ENCODE data around the gene CHCT1. TPM values are rescaled to one million over a fixed set of nuclear protein-coding genes. Genes with fewer than 3 reads are reported as not detected.

The CHCT1 gene
- total RNA-seq, 2 donors from 2014 or later = not detected

DNA sequence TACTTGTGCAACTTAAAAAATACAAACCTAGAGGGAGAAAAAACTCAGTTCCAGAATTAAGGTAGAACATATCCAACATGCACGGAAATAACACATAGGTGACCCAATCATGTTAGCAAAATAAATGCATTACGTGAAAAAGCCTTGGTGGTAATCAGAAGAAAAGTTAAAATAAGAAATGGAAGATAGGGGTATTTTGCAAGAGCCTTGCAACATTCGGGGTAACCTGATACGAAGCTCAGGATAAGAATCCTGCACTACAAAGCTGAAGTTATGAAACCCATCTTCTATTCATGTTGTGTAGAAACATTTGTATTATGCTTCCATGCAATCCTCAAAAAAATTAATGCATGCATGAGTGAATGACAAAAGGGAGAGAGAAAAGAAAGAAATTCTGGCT lies 33.1 kb downstream of the CHCT1 start:
- Histone ChIP-seq H3K4me3 (no peak overlapping the region), H3K9me3 (no peaks in the 10 kb centered on the region), H3K27me3 (no peaks in the 10 kb centered on the region), H3K4me1 (no peaks in the 10 kb centered on the region), H3K36me3 (replicated peaks in 1 of 2; ENCODE audit: insufficient read depth in 1 of 2, low read depth in 2 of 2) (peaks cover 7 to 18% of the 10 kb centered on the region in 2 donors), H3K27ac (no peak overlapping the region)
- intact Hi-C loops (cut with DNase I) = no loop called here
- TF ChIP-seq, protein P1, sequence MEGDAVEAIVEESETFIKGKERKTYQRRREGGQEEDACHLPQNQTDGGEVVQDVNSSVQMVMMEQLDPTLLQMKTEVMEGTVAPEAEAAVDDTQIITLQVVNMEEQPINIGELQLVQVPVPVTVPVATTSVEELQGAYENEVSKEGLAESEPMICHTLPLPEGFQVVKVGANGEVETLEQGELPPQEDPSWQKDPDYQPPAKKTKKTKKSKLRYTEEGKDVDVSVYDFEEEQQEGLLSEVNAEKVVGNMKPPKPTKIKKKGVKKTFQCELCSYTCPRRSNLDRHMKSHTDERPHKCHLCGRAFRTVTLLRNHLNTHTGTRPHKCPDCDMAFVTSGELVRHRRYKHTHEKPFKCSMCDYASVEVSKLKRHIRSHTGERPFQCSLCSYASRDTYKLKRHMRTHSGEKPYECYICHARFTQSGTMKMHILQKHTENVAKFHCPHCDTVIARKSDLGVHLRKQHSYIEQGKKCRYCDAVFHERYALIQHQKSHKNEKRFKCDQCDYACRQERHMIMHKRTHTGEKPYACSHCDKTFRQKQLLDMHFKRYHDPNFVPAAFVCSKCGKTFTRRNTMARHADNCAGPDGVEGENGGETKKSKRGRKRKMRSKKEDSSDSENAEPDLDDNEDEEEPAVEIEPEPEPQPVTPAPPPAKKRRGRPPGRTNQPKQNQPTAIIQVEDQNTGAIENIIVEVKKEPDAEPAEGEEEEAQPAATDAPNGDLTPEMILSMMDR (IDR thresholded peaks at IDR 0.05) = no peak
- TF ChIP-seq POLR2A (IDR thresholded peaks at IDR 0.05) = no peak
- 66 to 84% methylated on average over 4 of the region's 4 CpGs for WGBS, 2 donors
- no peak for DNase-seq
- no peak for ATAC-seq

DNA sequence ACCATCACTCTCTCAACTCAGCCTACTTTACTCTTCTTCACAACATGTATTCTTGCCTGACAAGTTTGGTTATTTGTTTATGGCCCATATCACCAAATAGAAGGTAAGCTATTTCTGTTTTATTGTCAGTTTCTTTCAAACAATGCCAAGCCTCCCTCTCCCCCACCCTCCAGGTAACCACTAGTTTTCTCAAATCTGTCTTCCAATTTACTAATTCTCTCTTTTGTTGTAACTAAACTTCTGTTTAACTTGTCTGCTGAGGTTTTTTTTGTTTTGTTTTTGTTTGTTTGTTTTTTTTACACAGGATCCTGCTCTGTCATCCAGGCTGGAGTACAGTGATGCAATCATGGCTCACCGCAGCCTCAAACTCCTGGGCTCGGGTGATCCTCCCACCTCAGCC lies 34.9 kb downstream of the CHCT1 start:
- peaks cover 7 to 16% of the 10 kb centered on the region in 2 donors for H3K36me3 ChIP-seq (replicated peaks in 1 of 2; ENCODE audit: insufficient read depth in 1 of 2, low read depth in 2 of 2)
- no peak overlapping the region for H3K4me3 ChIP-seq
- ATAC-seq (no peak), DNase-seq (no peak)
- H3K27ac ChIP-seq = no peak overlapping the region
- no peaks in the 10 kb centered on the region for H3K9me3 ChIP-seq
- TF ChIP-seq, protein P1 (IDR thresholded peaks at IDR 0.05) = no peak
- no peak for TF ChIP-seq POLR2A (IDR thresholded peaks at IDR 0.05)
- intact Hi-C loops (cut with DNase I) = no loop called here
- H3K4me1 ChIP-seq = no peaks in the 10 kb centered on the region
- 95 to 98% methylated on average over 2 of the region's 2 CpGs for WGBS, 2 donors
- H3K27me3 ChIP-seq = no peaks in the 10 kb centered on the region

DNA sequence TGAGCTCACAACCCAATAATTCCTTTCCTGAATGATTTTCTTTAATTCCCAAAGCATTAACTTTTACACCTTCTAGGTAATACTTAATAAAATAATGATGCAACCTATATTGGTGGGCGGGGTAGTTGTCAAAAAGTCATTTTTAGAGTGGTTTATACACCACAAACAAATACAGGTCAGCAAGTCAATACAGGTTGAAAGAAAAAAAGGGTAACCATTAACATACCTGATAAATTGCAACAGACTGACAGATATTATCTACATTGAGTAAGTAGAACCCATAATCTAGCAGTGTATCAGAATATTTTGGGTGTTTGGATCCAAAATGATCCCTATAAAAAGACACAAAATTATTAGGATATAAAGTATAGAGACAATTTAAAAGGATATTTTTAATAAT lies 39.3 kb downstream of the CHCT1 start:
- TF ChIP-seq POLR2A (IDR thresholded peaks at IDR 0.05) = no peak
- TF ChIP-seq, protein P1 (IDR thresholded peaks at IDR 0.05) = no peak
- H3K27ac ChIP-seq = no peak overlapping the region
- peaks cover 0 to 12% of the 10 kb centered on the region in 2 donors for H3K36me3 ChIP-seq (replicated peaks in 1 of 2; ENCODE audit: insufficient read depth in 1 of 2, low read depth in 2 of 2)
- no peak for DNase-seq
- H3K4me3 ChIP-seq = no peak overlapping the region
- H3K4me1 ChIP-seq = no peaks in the 10 kb centered on the region
- no peaks in the 10 kb centered on the region for H3K27me3 ChIP-seq
- H3K9me3 ChIP-seq = no peaks in the 10 kb centered on the region
- intact Hi-C loops (cut with DNase I) = no loop called here
- ATAC-seq = no peak
- 89 to 94% methylated on average over 1 of the region's 1 CpG for WGBS, 2 donors

DNA sequence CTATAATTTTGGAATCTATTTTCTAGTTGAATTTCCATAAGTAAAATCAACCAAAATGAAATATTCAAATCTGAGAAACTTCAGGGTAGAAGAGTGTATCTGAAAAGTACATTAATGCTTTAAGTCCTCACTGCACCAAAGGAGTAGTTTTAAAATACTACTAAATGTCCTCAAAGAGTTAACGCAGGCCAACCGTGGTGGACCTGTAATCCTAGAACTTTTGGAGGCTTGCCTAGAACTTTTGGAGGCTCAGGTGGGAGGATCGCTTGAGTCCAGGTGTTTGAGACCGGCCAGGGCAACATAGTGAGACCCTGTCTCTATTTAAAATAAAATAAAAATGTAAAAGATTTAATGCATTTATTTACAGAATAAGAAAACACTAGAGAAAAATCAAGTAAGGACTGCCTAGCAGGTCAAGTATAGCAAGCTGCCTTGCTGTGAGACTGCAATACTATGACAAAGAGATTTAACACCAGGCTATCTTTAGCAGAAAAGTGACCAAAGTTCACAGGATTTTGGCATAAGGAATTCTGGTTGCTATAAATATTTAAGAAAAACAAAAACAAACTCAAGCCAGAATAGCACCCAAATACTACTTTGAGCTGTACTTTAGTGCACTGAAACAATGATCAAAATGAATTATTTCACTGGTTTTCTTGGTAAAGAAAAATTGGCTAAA lies 41.0 kb downstream of the CHCT1 start:
- 66 to 71% methylated on average over 4 of the region's 4 CpGs for WGBS, 2 donors
- DNase-seq = no peak
- Histone ChIP-seq H3K4me3 (no peak overlapping the region), H3K27me3 (no peaks in the 10 kb centered on the region), H3K27ac (no peak overlapping the region), H3K4me1 (peaks cover 4% of the 10 kb centered on the region), H3K9me3 (no peaks in the 10 kb centered on the region), H3K36me3 (replicated peaks in 1 of 2; ENCODE audit: insufficient read depth in 1 of 2, low read depth in 2 of 2) (peaks cover 0 to 12% of the 10 kb centered on the region in 2 donors)
- no peak for TF ChIP-seq POLR2A (IDR thresholded peaks at IDR 0.05)
- intact Hi-C loops (cut with DNase I) = no loop called here
- ATAC-seq = no peak

DNA sequence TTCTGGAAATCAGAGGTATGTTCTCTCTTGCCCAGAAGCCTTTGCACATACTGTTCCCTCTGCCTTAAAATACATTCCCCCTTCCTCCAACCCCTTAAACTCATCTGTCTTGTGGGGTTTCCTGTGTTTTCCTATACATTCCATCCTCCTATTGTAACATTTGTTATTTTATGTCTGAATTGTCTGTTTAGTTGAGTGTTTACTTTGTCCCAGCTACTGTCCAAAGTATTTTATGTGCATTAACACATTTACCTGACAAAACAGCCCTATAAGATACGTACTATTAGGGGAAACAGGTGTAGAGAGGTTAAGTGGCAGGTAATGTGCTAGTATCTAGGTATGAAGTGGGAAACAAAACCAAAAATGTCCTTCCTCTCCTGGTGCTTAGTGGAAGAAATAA lies 42.1 kb downstream of the CHCT1 start:
- intact Hi-C loops (cut with DNase I) = no loop called here
- H3K27ac ChIP-seq = no peak overlapping the region
- no peaks in the 10 kb centered on the region for H3K9me3 ChIP-seq
- no peak for TF ChIP-seq POLR2A (IDR thresholded peaks at IDR 0.05)
- TF ChIP-seq, protein P1 (IDR thresholded peaks at IDR 0.05) = no peak
- peaks cover 0 to 12% of the 10 kb centered on the region in 2 donors for H3K36me3 ChIP-seq (replicated peaks in 1 of 2; ENCODE audit: insufficient read depth in 1 of 2, low read depth in 2 of 2)
- no peak overlapping the region for H3K4me3 ChIP-seq
- DNase-seq (no peak), ATAC-seq (no peak)
- peaks cover 7% of the 10 kb centered on the region for H3K4me1 ChIP-seq
- H3K27me3 ChIP-seq = no peaks in the 10 kb centered on the region
- WGBS, 2 donors = 92 to 96% methylated on average over 1 of the region's 1 CpG

All from body of pancreas (tissue), 4 donors.